Measurements from ENCODE around the gene ACSS1. TPM values are rescaled to one million over a fixed set of nuclear protein-coding genes. Genes with fewer than 3 reads are reported as not detected.

The ACSS1 gene
- total and polyA plus RNA-seq, 8 donors = 26.6 to 44.3 (median 42.3) TPM

GRCh38 chr20:25043499-25044260 is 14.3 kb downstream of the ACSS1 start:
- no peak for ATAC-seq
- no peak for TF ChIP-seq CTCF (IDR thresholded peaks at IDR 0.05)
- Histone ChIP-seq H3K36me3 (peaks cover 0 to 17% of the 10 kb centered on the region in 2 donors), H3K4me3 (no peak overlapping the region), H3K27me3 (no peaks in the 10 kb centered on the region), H3K9me3 (no peaks in the 10 kb centered on the region), H3K27ac (peak overlapping the region; percentile 44 to 69), H3K4me1 (peaks cover 40 to 72% of the 10 kb centered on the region in 2 donors)
- intact Hi-C loops (cut with DNase I) = no loop called here
- peak in 1 of 4 donors; percentile 21 for DNase-seq

GRCh38 chr20:25042531-25043498 is 15.1 kb downstream of the ACSS1 start:
- DNase-seq (peak in 2 of 4 donors; percentile 85 to 92), ATAC-seq (peak; percentile 76)
- intact Hi-C loops (cut with DNase I) = no loop called here
- Histone ChIP-seq H3K4me3 (no peak overlapping the region), H3K9me3 (no peaks in the 10 kb centered on the region), H3K4me1 (peaks cover 48 to 72% of the 10 kb centered on the region in 2 donors), H3K27me3 (no peaks in the 10 kb centered on the region), H3K36me3 (peaks cover 0 to 17% of the 10 kb centered on the region in 2 donors), H3K27ac (peak overlapping the region; percentile 44 to 69)
- TF ChIP-seq CTCF (IDR thresholded peaks at IDR 0.05) = no peak

GRCh38 chr20:25041813-25042530 is 16.0 kb downstream of the ACSS1 start:
- peaks cover 55 to 81% of the 10 kb centered on the region in 2 donors for H3K4me1 ChIP-seq
- no peak overlapping the region for H3K4me3 ChIP-seq
- H3K27me3 ChIP-seq = no peaks in the 10 kb centered on the region
- peaks cover 0 to 11% of the 10 kb centered on the region in 2 donors for H3K36me3 ChIP-seq
- no peak for ATAC-seq
- TF ChIP-seq CTCF (IDR thresholded peaks at IDR 0.05) = no peak
- peak overlapping the region; percentile 44 to 69 for H3K27ac ChIP-seq
- no peaks in the 10 kb centered on the region for H3K9me3 ChIP-seq
- DNase-seq = no peak
- intact Hi-C loops (cut with DNase I) = no loop called here

- peaks cover 55 to 90% of the 10 kb centered on the region in 2 donors for H3K4me1 ChIP-seq
Observed at GRCh38 chr20:25040438-25040831, 17.5 kb downstream of the ACSS1 start.

More at GRCh38 chr20:25040438-25040831, 17.5 kb downstream of the ACSS1 start:
- Histone ChIP-seq H3K4me3 (no peak overlapping the region), H3K36me3 (no peaks in the 10 kb centered on the region), H3K27me3 (no peaks in the 10 kb centered on the region), H3K27ac (peak overlapping the region; percentile 67 to 75), H3K9me3 (no peaks in the 10 kb centered on the region)
- peak; percentile 58 for ATAC-seq
- DNase-seq = peak in 2 of 4 donors; percentile 55 to 62
- intact Hi-C loops (cut with DNase I) = no loop called here
- no peak for TF ChIP-seq CTCF (IDR thresholded peaks at IDR 0.05)
